Colonic mucosa (tissue), 4 donors: Measurements from ENCODE around the gene DMAC2L. TPM values are rescaled to one million over a fixed set of nuclear protein-coding genes. Genes with fewer than 3 reads are reported as not detected.
A peak's percentile ranks its signal among the peaks of the same experiment; 100 is the strongest.

Experiments
- DNase-seq: peaks from one replicate; pipeline ENCODE4 v3.0.0-alpha.2; 2020
- H3K27ac ChIP-seq: fragments of 200-600 bp; one replicate; pipeline ENCODE4 v1.8.0; 2021
- H3K27me3 ChIP-seq: fragments of 200-600 bp; one replicate; pipeline ENCODE4 v1.8.0; 2021
- H3K36me3 ChIP-seq: fragments of 200-600 bp; one replicate; pipeline ENCODE4 v1.8.0; 2021
- H3K4me1 ChIP-seq: fragments of 200-600 bp; one replicate; pipeline ENCODE4 v1.8.0; 2021; ENCODE audit warnings: mild to moderate bottlenecking
- H3K4me3 ChIP-seq: fragments of 200-600 bp; one replicate; pipeline ENCODE4 v1.8.0; 2021
- H3K9ac ChIP-seq, 2 donors: one replicate each; pipeline ENCODE4 v1.7.0; 2013; ENCODE audit warnings: control low read depth in 2 of 2, low read depth in 2 of 2, low read length in 2 of 2
- H3K9me3 ChIP-seq: fragments of 200-600 bp; one replicate; pipeline ENCODE4 v1.8.0; 2021
- CTCF ChIP-seq: fragments of 200-600 bp; IDR thresholded peaks from one replicate; pipeline ENCODE4 v1.8.0; 2022; ENCODE audit warnings: antibody characterized with exemption, mild to moderate bottlenecking
- intact Hi-C: fragments of 100-400 bp; cut with DNase I; formaldehyde crosslinking; loops from one replicate; pipeline ENCODE4 v1.14.1; 2022
- total RNA-seq, 2 donors: library from RNA; stranded (reverse); fragmentation: NEBNext Ultra II Directional in 1 of 2; extraction: Animal tissue kit (Norgen Biotek cat#: 25700) in 1 of 2; gene quantifications; one replicate each; pipeline ENCODE4 v1.2.1, GENCODE V29; 2021
- donor health status: healthy.
- donor health status: DM: no; HTN: no; CAD: no.
- donor health status: DM: no; HTN: no; CAD: no.

Gene DMAC2L
- total RNA-seq, 2 donors from 2014 or later: 15.2 to 20.9 TPM

GRCh38 chr14:50331596-50331995 lies 19.5 kb downstream of the DMAC2L start:
- H3K9ac ChIP-seq: no peak overlapping the region
- no peaks in the 10 kb centered on the region for H3K27me3 ChIP-seq
- no peak overlapping the region for H3K4me3 ChIP-seq
- no peak for TF ChIP-seq CTCF
- no peaks in the 10 kb centered on the region for H3K9me3 ChIP-seq
- intact Hi-C loops: no loop called here
- no peak overlapping the region for H3K27ac ChIP-seq
- DNase-seq: no peak
- no peaks in the 10 kb centered on the region for H3K4me1 ChIP-seq
- no peaks in the 10 kb centered on the region for H3K36me3 ChIP-seq

- no peak for TF ChIP-seq CTCF
- no peaks in the 10 kb centered on the region for H3K27me3 ChIP-seq
- H3K9ac ChIP-seq: no peak overlapping the region
- no peaks in the 10 kb centered on the region for H3K9me3 ChIP-seq
- no peaks in the 10 kb centered on the region for H3K36me3 ChIP-seq
- intact Hi-C loops: no loop called here
- H3K27ac ChIP-seq: no peak overlapping the region
- no peaks in the 10 kb centered on the region for H3K4me1 ChIP-seq
- DNase-seq: no peak
- H3K4me3 ChIP-seq: no peak overlapping the region
Measured at GRCh38 chr14:50333014-50333509, 20.9 kb downstream of the DMAC2L start.

DNA sequence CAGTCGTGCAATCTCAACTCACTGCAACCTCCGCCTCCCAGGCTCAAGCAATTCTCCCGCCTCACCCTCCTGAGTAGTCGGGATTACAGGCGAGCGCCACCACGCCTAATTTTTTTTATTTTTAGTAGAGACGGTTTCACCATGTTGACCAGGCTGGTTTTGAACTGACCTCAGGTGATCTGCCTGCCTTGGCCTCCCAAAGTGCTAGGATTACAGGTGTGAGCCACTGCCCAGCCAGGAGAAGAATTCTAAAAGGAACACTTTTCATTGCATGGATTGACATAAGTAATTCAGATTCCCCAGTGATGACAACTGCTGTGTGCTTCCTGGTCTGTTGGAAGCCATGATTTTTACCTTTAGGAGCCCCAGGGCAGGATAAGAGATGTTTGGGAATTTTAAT lies 22.1 kb downstream of the DMAC2L start:
- no peaks in the 10 kb centered on the region for H3K36me3 ChIP-seq
- no peaks in the 10 kb centered on the region for H3K9me3 ChIP-seq
- no peaks in the 10 kb centered on the region for H3K4me1 ChIP-seq
- TF ChIP-seq CTCF: no peak
- H3K9ac ChIP-seq: no peak overlapping the region
- no peaks in the 10 kb centered on the region for H3K27me3 ChIP-seq
- intact Hi-C loops: no loop called here
- no peak overlapping the region for H3K27ac ChIP-seq
- DNase-seq: no peak
- no peak overlapping the region for H3K4me3 ChIP-seq

- H3K36me3 ChIP-seq: no peaks in the 10 kb centered on the region
- DNase-seq: peak; percentile 72
- TF ChIP-seq CTCF: no peak
- no peaks in the 10 kb centered on the region for H3K9me3 ChIP-seq
- no peaks in the 10 kb centered on the region for H3K4me1 ChIP-seq
- H3K4me3 ChIP-seq: no peak overlapping the region
- intact Hi-C loops: no loop called here
- H3K27me3 ChIP-seq: no peaks in the 10 kb centered on the region
- peak overlapping the region; percentile 60 for H3K27ac ChIP-seq
- peak overlapping the region in 1 of 2 donors; percentile 53 for H3K9ac ChIP-seq
Measured at GRCh38 chr14:50335389-50335788, 23.3 kb downstream of the DMAC2L start.

- Histone ChIP-seq H3K36me3 (no peaks in the 10 kb centered on the region), H3K9ac (peak overlapping the region in 1 of 2 donors; percentile 53), H3K4me1 (no peaks in the 10 kb centered on the region), H3K27me3 (no peaks in the 10 kb centered on the region), H3K27ac (peak overlapping the region; percentile 60), H3K9me3 (no peaks in the 10 kb centered on the region), H3K4me3 (no peak overlapping the region)
- intact Hi-C loops: no loop called here
- DNase-seq: no peak
- TF ChIP-seq CTCF: no peak
Measured at GRCh38 chr14:50335989-50336824, 24.1 kb downstream of the DMAC2L start.
